T-helper 22 cell (primary cell): ENCODE measurements around the gene OGDH.
"Not testable (repeated sequence)": the region's sequence is repeated elsewhere in the genome, so short reads cannot be mapped to it uniquely, and the experiment has no call there.

Source experiments
- DNase-seq: peaks from one replicate; pipeline ENCODE4 v3.0.0-alpha.2; 2020; ENCODE audit warnings: low read depth

The OGDH gene

DNA sequence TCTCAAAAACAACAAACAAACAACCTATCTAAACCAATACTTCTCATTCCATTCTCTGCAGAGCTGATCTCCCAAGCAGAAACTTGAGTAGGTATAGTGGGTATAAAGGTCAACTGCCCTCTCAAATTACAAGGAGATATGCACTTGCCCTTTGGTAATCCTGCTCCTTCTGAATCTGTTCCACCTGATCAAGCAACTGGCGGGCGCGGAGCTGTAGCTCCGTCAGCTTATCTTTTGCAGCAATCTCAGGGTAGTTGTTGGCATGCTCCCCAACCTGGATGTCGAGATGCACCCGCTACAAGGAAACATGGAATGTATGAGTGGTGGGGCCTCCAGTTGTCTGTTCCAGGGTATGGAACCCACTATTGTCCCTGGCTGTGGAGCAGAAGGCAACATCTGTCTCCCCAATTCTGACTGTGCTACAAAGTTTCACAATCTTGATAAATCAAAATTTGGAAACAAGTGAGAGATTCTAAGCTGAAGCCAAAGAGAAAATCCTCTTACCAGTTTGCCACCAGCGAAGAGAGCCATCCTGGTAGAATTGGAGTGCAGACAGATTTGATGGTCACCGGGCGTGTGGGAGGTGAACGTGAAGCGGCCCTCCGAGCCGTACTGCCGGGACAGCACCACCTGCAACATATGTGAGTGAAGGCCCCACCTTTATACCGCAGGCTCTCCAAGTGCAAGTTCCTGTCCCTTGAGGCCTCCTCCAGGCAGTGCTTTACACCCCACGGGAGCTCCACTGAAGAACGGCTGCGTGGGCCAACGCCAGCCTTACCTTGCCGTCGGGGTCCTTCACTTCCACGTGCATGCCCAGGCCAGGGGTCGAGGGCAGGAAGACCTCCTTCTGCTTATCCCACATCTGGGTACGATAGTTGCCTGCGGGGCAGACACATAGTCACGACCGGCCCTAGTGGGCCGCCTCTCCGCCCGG is 25.2 kb upstream of the OGDH start:
- peak; percentile 31 for DNase-seq

DNA sequence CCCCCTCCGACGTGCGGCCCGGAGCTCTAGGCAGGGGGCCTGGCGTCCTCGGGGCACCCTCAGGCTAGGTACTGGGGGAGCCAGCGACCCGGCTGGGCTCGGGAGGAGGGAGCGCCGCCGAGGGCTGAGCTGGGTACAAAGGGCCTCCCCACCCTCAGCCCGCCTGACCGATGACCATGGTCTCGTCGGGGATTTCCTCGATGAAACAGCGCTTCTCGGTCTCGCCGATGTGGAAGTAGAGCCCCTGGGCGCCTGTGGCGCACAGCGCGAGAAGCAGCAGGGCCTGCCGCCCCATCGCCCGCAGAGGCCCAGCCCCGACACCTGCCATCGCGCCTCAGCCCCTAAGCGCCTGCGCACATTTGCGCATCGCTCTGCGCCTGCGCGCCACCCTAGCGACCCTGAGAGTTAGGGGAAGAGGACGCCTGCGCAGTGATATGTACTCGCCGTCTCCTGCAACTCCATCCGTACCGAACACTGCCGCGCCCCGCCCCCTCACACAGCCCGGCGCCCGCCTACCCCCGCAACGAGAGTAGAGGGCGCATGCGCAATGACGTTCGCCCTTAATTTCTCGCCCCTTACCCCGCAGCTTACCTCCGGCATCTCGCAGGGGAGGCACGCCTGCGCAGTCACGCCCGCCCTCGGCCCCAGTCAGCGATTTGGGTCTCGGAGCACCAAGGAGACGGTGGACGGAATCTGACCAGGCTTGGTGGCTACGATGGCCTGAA is 24.4 kb upstream of the OGDH start, which contains the start of gene TMED4:
Gene TMED4, minus strand, starts transcription at position 353 of the 725 bp plus-strand sequence. Its CDS starts 25 bp downstream, at position 328.
- peak; percentile 100 for DNase-seq

DNA sequence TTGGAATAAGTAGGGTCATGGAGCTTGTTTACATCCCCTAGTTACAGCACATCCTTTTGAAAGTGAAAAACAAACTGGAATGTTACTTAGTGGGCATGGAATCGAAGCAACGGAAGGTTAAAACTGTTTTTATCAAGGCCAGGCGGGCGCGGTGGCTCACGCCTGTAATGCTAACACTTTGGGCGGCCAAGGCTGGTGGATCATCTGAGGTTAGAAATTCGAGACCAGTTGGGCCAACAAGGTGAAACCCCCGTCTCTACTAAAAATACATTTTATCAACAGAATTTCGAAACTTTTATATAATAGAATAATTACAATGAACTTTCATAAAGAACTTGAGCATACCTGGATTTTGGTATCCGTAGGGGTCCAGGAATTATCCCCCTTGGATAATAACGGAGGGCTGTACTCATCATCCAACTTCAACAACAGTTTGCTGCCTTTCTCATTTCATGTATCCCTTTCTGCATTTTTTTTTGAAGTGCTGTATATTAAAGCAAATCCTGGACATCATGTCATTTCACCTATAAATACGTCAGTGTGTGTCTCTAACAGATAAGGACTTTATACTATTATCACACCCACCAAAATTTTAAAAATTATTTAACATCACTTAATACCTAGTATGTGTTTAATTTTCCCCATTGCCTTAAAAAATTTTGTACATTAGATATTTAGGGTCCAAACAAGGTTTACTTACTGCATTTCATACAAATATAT is 23.1 kb upstream of the OGDH start:
- no peak for DNase-seq

DNA sequence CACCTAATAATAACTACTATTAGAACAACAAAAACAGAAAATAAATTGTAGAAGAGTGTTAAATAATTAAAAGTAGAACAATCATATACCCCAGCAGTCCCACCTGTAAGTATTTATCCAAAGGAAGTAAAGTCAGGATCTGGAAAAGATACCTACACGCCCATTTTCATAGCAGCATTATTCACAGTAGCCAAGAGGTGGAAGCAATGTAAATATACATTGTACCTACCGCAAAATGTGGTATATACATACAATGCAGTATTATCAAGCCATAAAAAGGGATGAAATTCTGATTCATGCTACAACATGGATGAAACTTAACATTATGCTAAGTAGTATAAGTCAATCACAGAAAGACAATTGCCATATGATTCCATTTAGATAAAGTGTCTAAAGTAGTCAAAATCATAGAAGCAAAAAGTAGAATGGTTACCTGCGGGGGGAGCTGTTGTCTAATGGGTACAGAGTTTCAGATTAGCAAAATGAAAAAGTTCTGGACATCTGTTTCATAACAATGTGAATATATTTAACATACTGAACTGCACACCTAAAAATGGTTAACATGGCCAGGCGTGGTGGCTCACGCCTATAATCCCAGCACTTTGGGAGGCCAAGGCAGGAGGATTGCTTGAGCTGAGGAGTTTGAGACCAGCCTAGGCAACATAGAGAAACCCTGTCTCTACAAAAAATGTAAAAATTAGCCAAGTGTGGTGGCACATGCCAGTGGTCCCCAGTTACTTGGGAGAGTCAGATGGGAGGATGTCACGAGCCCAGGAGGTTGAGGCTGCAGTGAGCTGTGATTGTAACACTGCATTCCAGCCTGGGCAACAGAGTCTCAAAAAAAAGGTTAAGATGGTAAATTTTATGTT is 18.4 kb upstream of the OGDH start:
- DNase-seq: peak; percentile 16

DNA sequence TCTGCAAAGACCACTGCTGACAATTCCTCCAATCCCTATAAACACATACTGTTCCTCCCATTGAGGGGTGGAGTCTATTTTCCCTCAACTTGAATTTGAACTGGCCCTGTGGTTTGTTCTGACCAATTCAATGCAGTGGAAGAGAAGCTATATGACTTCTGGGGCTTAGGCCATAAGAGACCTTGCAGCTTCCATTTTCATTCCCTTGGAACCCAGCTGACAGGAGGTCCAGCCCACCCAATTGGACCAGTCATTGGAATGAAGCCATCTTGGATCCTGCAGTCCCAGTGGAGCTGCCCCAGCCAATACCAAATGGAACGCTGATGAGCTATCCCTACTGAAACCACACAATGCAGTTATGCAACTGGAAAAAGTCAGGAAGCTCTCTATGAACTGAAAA is 15.5 kb upstream of the OGDH start:
- no peak for DNase-seq

DNA sequence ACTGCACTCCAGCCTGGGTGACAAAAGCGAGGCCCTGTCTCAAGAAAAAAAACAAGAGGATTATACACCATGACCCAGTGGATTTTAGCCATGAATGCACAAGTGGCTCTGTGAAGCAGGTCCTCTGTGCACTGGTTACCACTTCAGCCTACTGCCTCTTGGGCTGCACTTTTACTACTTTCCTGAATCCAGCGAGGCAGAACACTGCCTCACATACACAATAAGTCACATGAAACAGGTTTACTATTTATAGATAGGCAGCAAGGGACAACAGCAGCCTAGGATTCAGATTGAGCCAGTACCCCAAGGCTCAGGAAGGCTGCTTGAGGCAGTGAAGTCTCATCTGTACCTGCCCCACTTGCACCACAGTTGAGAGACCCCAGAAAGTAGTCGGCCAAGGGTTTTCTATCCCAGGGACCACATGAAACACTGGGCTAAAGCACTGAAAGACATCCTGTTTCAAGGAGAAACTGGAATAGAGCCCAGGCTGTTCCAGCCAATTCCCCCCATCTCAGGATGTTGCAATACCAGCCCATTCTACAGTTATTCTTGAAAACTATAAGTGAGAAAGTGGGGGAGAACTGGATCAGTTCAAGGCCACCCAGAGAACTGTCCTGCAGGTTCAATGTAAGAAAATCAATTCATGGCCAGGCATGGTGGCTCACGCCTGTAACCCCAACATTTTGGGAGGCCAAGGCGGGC is 10.3 kb upstream of the OGDH start:
- no peak for DNase-seq

DNA sequence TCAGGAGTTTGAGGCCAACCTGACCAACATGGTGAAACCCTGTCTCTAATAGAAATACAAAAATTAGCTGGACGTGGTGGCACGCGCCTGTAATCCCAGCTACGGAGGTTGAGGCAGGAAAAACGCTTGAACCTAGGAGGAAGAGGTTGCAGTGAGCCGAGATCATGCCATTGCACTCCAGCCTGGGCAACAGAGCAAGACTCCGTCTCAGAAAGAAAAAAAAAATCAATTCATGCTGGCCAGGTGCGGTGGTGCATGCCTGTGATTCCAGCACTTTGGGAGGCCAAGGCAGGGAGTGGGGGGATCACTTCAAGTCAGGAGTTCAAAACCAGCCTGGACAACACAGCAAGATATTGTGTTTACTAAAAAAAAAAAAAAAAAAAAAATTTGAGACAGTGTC is 9.2 kb upstream of the OGDH start:
- DNase-seq: not testable (repeated sequence)

DNA sequence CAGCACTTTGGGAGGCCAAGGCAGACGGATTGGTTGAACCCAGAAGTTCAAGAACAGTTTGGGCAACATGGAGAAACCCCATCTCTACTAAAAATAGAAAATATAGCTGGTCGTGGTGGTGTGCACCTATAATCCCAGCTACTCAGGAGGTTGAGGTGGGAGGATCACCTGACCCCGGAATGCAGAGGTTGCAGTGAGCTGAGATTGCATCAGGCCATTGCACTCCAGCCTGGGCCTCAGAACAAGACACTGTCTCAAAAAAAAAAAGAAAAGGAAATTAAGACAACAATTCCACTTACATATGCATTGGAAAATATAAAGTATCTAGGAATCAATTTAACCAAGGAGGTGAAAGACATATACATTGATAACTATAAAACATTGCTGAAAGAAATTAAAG is 7.2 kb upstream of the OGDH start:
- no peak for DNase-seq

DNA sequence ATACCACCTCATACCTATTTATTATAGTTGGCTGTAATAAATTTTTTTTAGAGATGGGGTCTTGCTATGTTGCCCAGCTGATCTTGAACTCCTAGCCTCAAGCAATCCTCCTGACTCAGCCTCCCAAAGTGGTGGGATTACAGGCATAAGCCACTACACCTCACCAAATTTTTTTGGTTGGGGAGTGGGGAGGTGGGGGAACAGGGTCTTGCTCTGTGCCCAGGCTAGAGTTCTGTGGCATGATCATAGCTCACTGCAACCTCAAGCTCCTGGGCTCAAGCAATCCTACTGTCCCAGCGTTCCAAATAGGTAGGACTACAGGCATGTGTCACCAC is 3.9 kb upstream of the OGDH start:
- no peak for DNase-seq

DNA sequence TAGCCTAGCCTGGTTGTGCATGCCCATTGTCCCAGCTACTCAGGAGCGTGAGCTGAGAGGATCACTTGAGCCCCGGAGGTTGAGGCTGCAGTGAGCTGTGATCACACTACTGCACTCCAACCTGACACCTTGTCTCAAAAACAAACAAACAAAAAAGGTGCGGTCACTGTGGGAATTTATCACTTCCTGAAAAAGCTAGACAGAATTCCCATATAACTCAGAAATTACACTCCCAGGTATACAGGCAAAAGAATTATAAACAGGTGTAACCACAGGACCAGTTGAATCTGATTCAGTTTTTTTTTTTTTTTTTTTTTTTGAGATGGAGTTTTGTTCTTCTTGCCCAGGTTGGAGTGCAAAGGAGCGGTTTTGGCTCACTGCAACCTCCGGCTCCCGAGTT is 3.2 kb upstream of the OGDH start:
- DNase-seq: no peak

DNA sequence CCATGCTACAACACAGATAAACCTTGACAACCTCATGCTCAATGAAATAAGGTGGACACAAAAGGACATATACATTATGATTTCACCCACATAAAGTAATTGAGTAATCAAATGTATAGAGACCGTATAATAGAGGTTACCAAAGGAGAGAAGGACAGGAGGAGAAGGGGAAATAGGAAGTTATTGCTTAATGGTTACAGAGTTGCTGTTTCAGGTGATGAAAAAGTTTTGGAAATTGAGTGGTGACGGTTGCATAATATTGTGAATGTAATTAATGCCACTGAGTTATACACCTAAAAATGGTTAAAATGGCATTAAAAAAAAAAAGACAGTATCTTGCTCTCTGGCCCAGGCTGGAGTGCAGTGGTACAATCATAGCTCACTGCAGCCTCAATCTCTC is 1.5 kb upstream of the OGDH start:
- DNase-seq: no peak

DNA sequence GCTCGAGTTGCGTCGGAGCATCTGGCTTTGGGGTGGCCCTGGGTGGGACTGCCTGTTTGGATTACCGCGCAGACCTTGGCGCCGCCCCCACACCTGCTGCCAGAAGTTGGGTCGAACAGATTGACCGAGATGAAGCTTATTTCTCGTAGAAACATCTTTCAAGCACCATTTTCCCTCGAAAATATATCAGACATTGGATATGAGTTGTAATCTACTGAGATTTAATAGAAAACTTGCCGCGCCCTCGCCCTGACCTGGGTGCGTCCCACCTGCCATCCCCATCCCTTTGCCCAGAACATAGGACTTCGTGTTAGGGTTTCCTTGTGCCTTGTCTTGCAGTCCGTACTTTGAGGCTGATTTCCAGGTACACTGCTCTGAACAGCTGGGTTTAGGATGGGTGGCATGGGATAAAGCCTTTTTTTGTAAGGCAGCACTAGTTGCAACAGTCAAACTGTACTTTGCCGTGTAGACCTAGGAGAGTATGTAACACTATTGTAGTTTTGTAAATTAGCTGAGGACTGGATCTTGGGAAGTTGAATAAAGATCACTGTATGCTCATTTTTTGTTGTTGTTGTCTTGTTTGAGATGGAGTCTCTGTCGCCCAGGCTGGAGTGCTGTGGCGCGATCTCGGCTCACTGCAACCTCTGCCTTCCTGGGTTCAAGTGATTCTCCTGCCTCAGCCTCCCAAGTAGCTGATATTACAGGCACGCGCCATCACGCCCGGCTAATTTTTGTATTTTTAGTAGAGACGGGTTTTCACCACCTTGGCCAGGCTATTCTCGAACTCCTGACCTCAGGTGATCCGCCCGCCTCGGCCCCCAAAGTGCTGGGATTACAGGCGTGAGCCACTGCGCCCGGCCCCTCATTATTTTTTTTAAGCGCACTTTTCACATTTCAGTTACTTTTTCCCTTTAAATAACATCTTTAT is 978 bp downstream of the OGDH start:
- no peak for DNase-seq

DNA sequence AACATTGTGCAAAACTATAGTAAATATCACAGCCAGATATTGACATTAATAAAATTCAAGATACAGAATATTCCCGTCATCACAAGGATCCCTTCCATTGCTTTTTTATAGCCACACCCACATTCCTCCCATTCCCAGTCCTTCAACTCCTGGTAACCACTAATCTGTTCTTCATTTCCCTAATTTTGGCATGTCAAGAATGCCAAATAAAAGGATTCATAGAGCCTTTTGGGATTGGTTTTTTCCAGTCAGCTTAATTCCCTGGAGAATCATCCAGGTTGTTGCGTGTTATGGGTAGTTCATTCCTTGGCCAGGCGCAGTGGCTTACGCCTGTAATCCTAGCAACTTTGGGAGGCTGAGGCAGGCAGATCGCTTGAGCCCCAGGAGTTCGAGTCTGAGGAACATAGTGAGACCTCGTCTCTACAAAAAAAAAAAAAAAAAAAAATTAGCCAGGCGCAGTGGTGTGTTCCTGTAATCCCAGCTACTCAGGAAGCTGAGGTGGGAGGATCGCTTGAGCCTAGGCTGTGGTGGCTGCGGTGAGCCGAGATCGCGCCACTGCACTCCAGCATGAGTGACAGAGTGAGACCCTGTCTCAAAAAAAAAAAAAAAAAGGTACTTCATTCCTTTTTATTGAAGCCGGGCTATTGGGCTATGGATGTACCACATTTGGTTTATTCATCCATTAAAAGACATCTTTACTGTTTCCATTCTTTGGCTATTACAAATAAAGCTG is 2.7 kb downstream of the OGDH start:
- DNase-seq: no peak

DNA sequence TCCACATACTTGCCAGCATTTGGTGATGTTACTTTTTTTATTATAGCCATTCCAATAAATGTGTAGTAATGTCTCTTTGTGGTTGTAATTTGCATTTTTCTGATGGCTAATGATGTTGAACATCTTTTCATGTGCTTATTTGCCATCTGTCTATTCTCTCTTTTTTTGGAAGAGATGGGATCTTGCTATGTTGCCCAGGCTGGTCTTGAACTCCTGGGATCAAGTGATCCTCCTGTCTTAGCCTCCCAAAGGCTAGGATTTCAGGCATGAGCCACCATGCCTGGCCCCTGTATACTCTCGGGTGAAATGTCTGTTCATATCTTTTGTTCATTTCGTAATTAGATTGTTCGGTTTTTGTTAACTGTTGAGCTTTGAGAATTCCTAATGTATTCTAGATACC is 3.4 kb downstream of the OGDH start:
- DNase-seq: no peak

DNA sequence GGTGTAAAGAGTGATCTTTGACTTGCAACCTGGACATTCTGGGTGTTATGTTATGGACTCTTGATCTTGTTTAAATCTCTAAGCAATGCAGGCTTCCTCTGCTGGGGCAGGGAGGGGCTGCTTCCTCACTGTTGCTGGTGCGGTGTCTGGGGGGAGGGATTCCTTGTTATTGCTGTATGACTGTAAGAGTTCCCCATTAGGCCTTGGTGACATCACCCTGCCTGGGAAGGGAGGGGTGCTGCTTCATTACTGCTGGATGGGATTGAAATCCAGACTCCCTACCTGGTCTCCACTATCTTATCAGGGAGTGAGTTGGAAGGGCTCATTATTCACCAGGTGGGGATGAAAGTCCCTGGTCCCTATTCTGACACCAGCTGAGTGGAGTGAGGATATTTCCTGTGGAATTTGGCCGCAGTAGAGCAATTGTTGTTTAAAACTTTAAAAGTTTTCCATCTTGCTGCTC is 8.8 kb downstream of the OGDH start:
- peak; percentile 53 for DNase-seq

DNA sequence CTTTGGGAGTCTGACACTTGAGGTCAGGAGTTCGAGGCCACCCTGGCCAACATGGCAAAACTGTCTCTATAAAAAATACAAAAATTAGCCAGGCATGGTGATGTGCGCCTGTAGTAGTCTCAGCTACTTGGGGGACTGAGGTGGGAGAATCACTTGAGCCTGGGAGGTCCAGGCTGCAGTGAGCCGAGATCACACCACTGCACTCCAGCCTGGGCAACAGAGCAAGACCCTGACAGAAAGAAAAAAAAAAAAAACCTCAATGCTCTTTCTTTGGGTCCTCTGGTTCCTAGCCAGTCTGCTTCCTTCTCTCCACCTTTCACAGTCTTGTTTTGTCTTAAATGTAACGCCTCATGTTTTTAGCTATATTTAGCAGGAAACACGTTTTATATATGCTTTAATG is 9.4 kb downstream of the OGDH start:
- DNase-seq: no peak

DNA sequence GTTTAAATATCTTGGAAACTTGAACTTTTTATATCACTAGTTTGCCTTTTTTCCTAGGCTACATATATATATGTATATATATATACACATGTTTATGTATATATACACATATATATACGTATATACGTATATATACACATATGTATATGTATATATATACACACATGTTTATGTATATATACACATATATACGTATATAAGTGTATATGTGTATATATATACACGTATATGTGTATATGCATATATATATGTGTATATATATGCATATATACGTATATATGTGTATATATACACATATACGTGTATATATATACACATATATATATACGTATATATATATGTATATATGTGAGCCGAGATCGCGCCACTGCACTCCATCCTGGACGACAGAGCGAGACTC is 10.1 kb downstream of the OGDH start:
- no peak for DNase-seq

DNA sequence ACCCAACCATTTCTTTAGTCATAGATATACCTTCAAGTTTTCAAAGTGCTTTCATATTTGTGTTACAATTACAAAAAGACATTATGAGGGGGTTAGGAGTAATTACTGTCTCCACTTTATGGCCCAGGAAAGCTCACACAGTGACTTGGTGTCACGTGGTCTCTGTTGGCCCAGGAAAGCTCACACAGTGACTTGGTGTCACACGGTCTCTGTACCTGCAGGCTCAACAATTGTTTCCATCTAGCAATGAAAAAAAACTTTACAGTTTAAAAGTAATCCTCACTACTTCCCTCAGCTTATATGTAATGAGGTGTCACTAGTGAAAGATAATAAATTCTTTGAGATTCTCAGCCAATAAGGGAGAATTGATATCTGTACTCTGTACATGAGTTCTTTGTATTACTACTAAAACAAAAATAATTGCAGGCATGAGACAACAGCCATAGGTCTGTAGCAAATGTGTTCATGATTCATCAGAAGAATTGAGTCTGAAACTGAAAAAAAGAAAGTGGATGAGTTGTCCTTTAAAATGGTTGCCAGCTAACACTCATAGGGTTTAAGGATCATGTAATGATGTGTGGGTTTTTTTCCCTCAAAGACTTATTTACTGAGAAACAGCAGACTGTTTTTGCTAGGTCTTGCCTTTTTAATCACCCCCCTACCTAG is 10.9 kb downstream of the OGDH start:
- DNase-seq: no peak

DNA sequence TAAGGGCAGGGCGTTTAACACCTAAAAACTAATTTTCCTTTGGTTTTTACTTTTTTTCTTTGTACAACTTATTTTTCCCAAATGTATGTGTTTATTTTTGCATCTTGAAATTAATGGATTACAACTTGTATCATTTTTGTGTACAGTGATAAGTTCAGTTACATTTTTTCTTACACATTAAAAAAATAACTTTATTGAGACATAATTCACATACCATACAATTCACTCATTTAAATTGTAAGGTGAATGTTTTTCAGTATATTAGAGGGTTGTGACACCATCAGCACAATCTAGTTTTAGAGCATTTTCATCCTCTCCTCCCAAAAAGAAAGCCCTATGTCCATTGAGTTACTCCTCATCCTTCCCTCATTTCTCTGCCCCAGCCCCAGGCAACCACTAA is 11.6 kb downstream of the OGDH start:
- DNase-seq: no peak
